SK-N-SH (cell line): ENCODE measurements around the gene LRRC27.

ENCODE experiments used
- EP300 ChIP-seq, 2 experiments: IDR thresholded peaks; 2 replicates each; pipeline versions ENCODE4 v1.4.0 to v1.6.1; 2012; ENCODE audit warnings: borderline replicate concordance in 1 of 2, low read depth in 1 of 2, low read length in 1 of 2
- EZH2phosphoT487 ChIP-seq: fragments of 200-600 bp; sonication (generic); IDR thresholded peaks from 2 replicates; pipeline ENCODE4 v1.6.1; 2017; ENCODE audit warnings: low read depth, mixed run types, mild to moderate bottlenecking, antibody characterized with exemption, moderate library complexity, borderline replicate concordance
- FOXJ3 ChIP-seq: sonication (generic); formaldehyde crosslinking; IDR thresholded peaks from 2 replicates; pipeline ENCODE4 v1.5.1; 2020; ENCODE audit warnings: mild to moderate bottlenecking, missing genetic modification reagents
- FOXM1 ChIP-seq: IDR thresholded peaks from 2 replicates; pipeline ENCODE4 v1.4.0; 2012; ENCODE audit warnings: low read depth, mild to moderate bottlenecking
- GABPA ChIP-seq: IDR thresholded peaks from 2 replicates; pipeline ENCODE4 v1.4.0; 2012; ENCODE audit warnings: low read depth, mild to moderate bottlenecking
- JUND ChIP-seq: IDR thresholded peaks from 2 replicates; pipeline ENCODE4 v1.4.0; 2012
- NFIC ChIP-seq: IDR thresholded peaks from 2 replicates; pipeline ENCODE4 v1.4.0; 2012; ENCODE audit warnings: borderline replicate concordance
- NRF1 ChIP-seq: IDR thresholded peaks from 2 replicates; pipeline ENCODE4 v1.6.1; 2012; ENCODE audit warnings: low read depth, mild to moderate bottlenecking, low read length
- POLR2AphosphoS5 ChIP-seq: IDR thresholded peaks from 2 replicates; pipeline ENCODE4 v1.6.1; 2012; ENCODE audit warnings: low read depth, low read length
- RAD21 ChIP-seq: IDR thresholded peaks from 2 replicates; pipeline ENCODE4 v1.6.1; 2012; ENCODE audit warnings: mild to moderate bottlenecking, low read length
- RFX5 ChIP-seq: IDR thresholded peaks from 2 replicates; pipeline ENCODE4 v1.6.1; 2012; ENCODE audit warnings: mild to moderate bottlenecking, improper control_type of control experiment, low read length
- TAF1 ChIP-seq: IDR thresholded peaks from 2 replicates; pipeline ENCODE4 v1.6.1; 2012; ENCODE audit warnings: low read depth, mild to moderate bottlenecking, low read length, moderate library complexity, borderline replicate concordance
- TF ChIP-seq, protein P1 (sequence below): fragments of 200-600 bp; sonication (generic); IDR thresholded peaks from 2 replicates; pipeline ENCODE4 v1.6.1; 2017; ENCODE audit warnings: antibody characterized with exemption, mild to moderate bottlenecking, moderate library complexity
- TF ChIP-seq, protein P2 (sequence below): IDR thresholded peaks from 2 replicates; pipeline ENCODE4 v1.6.1; 2012; ENCODE audit warnings: mild to moderate bottlenecking, low read depth, low read length, moderate library complexity

- TF ChIP-seq FOXJ3 (CRISPR knock-in tag) (no peak), RFX5 (no peak), JUND (no peak), FOXM1 (no peak), RAD21 (no peak), GABPA (no peak), NFIC (no peak), POLR2AphosphoS5 (no peak), EZH2phosphoT487 (no peak), TAF1 (no peak), EP300 (IDR thresholded peaks at IDR 0.05; ENCODE audit: borderline replicate concordance in 1 of 2, low read depth in 1 of 2, low read length in 1 of 2) (no peak), NRF1 (no peak)
- TF ChIP-seq, protein P1, sequence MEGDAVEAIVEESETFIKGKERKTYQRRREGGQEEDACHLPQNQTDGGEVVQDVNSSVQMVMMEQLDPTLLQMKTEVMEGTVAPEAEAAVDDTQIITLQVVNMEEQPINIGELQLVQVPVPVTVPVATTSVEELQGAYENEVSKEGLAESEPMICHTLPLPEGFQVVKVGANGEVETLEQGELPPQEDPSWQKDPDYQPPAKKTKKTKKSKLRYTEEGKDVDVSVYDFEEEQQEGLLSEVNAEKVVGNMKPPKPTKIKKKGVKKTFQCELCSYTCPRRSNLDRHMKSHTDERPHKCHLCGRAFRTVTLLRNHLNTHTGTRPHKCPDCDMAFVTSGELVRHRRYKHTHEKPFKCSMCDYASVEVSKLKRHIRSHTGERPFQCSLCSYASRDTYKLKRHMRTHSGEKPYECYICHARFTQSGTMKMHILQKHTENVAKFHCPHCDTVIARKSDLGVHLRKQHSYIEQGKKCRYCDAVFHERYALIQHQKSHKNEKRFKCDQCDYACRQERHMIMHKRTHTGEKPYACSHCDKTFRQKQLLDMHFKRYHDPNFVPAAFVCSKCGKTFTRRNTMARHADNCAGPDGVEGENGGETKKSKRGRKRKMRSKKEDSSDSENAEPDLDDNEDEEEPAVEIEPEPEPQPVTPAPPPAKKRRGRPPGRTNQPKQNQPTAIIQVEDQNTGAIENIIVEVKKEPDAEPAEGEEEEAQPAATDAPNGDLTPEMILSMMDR, result no peak
- TF ChIP-seq, protein P2, sequence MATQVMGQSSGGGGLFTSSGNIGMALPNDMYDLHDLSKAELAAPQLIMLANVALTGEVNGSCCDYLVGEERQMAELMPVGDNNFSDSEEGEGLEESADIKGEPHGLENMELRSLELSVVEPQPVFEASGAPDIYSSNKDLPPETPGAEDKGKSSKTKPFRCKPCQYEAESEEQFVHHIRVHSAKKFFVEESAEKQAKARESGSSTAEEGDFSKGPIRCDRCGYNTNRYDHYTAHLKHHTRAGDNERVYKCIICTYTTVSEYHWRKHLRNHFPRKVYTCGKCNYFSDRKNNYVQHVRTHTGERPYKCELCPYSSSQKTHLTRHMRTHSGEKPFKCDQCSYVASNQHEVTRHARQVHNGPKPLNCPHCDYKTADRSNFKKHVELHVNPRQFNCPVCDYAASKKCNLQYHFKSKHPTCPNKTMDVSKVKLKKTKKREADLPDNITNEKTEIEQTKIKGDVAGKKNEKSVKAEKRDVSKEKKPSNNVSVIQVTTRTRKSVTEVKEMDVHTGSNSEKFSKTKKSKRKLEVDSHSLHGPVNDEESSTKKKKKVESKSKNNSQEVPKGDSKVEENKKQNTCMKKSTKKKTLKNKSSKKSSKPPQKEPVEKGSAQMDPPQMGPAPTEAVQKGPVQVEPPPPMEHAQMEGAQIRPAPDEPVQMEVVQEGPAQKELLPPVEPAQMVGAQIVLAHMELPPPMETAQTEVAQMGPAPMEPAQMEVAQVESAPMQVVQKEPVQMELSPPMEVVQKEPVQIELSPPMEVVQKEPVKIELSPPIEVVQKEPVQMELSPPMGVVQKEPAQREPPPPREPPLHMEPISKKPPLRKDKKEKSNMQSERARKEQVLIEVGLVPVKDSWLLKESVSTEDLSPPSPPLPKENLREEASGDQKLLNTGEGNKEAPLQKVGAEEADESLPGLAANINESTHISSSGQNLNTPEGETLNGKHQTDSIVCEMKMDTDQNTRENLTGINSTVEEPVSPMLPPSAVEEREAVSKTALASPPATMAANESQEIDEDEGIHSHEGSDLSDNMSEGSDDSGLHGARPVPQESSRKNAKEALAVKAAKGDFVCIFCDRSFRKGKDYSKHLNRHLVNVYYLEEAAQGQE, result no peak
These were observed 23.8 kb downstream of the LRRC27 start for GRCh38 chr10:132355754-132356153.
